OCI-LY7 (cell line): ENCODE results near the gene SBF1. TPM values are rescaled to one million over a fixed set of nuclear protein-coding genes. Genes with fewer than 3 reads are reported as not detected.
A peak's percentile ranks its signal among the peaks of the same experiment; 100 is the strongest.

Experiments used
- BruUV-seq: library from RNA; stranded (reverse); fragments of 400-500 nt; replicated peaks from 2 replicates; lab custom pipeline; 2021; lab: Mats Ljungman, UMichigan
- CTCF ChIA-PET: fragments of 300-600 bp; sonication (Branson Sonifier 250); formaldehyde crosslinking; loops from one replicate; lab custom pipeline; 2022; ENCODE audit warnings: antibody characterized with exemption; ENCODE audit not compliant: unreplicated experiment; lab: Charles Lee
- POLR2A ChIA-PET: fragments of 300-600 bp; sonication (Branson Sonifier 250); formaldehyde crosslinking; loops from one replicate; lab custom pipeline; 2022; ENCODE audit warnings: antibody characterized with exemption; lab: Charles Lee
- DNase-seq: peaks from one replicate; pipeline ENCODE4 v3.0.0-alpha.2; 2015; ENCODE audit warnings: low spot score
- H2AFZ ChIP-seq: fragments of 200-600 bp; sonication (generic), shearing (Covaris generic); 2 replicates; pipeline ENCODE4 v1.6.1; 2014; ENCODE audit warnings: mild to moderate bottlenecking, antibody characterized with exemption, low read length, moderate library complexity
- H3K27ac ChIP-seq: fragments of 200-600 bp; sonication (generic); 2 replicates; pipeline ENCODE4 v1.5.1; 2014; ENCODE audit warnings: mixed run types, low read depth, mild to moderate bottlenecking, moderate library complexity, low read length, inconsistent platforms; ENCODE audit not compliant: poor library complexity, severe bottlenecking
- H3K36me3 ChIP-seq: fragments of 200-600 bp; sonication (generic); 2 replicates; pipeline ENCODE4 v1.6.1; 2014; ENCODE audit warnings: mild to moderate bottlenecking, antibody characterized with exemption, low read length, moderate library complexity, mixed read lengths; ENCODE audit not compliant: insufficient read depth
- H3K4me1 ChIP-seq: fragments of 200-600 bp; sonication (generic); 2 replicates; pipeline ENCODE4 v1.5.1; 2014; ENCODE audit warnings: mild to moderate bottlenecking, low read length; ENCODE audit not compliant: insufficient read depth, poor library complexity, severe bottlenecking
- H3K4me2 ChIP-seq: fragments of 200-600 bp; sonication (generic); 2 replicates; pipeline ENCODE4 v1.6.1; 2014; ENCODE audit warnings: mild to moderate bottlenecking, low read length
- H3K4me3 ChIP-seq: fragments of 200-600 bp; sonication (generic); 2 replicates; pipeline ENCODE4 v1.5.1; 2014; ENCODE audit warnings: mild to moderate bottlenecking, low read depth, low read length; ENCODE audit not compliant: poor library complexity, severe bottlenecking
- H3K79me2 ChIP-seq: fragments of 200-600 bp; sonication (generic); 2 replicates; pipeline ENCODE4 v1.6.1; 2016; ENCODE audit warnings: low read depth, mild to moderate bottlenecking, low read length, moderate library complexity, mixed read lengths; ENCODE audit not compliant: insufficient read depth
- H3K9me2 ChIP-seq: fragments of 200-600 bp; sonication (generic); 2 replicates; pipeline ENCODE4 v1.6.1; 2016; ENCODE audit warnings: mild to moderate bottlenecking, low read length, mixed read lengths; ENCODE audit not compliant: insufficient read depth
- H3K9me3 ChIP-seq: fragments of 200-600 bp; sonication (generic); 2 replicates; pipeline ENCODE4 v1.6.1; 2014; ENCODE audit warnings: mild to moderate bottlenecking, mixed run types, low read length, mixed read lengths
- H4K20me1 ChIP-seq: fragments of 200-600 bp; sonication (generic); 2 replicates; pipeline ENCODE4 v1.6.1; 2014; ENCODE audit warnings: mild to moderate bottlenecking, antibody characterized with exemption, low read length, moderate library complexity, mixed read lengths; ENCODE audit not compliant: insufficient read depth
- EZH2phosphoT487 ChIP-seq: fragments of 200-600 bp; sonication (generic); IDR thresholded peaks from 2 replicates; pipeline ENCODE4 v1.6.1; 2018; ENCODE audit warnings: low read depth, borderline replicate concordance, mild to moderate bottlenecking, mixed run types, antibody characterized with exemption, low read length, moderate library complexity, mixed read lengths
- intact Hi-C: fragments of 100-400 bp; cut with micrococcal nuclease; formaldehyde crosslinking; loops from one replicate; pipeline ENCODE4 v1.10.0; 2022; ENCODE audit not compliant: unreplicated experiment
- total RNA-seq, 2 experiments: library from RNA; depleted of rRNA in 1 of 2; stranded (reverse); fragments of >200 nt in 1 of 2; shearing (Covaris generic) in 1 of 2; gene quantifications; 2 replicates each; pipeline ENCODE4 v1.2.3, GENCODE V29; 2014 to 2022
- TF ChIP-seq, protein P1 (sequence below): fragments of 200-600 bp; sonication (generic); conservative IDR thresholded peaks from 2 replicates; pipeline ENCODE4 v1.5.1; 2014; ENCODE audit warnings: mild to moderate bottlenecking, antibody characterized with exemption, low read length, moderate library complexity, mixed read lengths

Gene SBF1
- total RNA-seq, 2 experiments from 2014 or later = 177 to 181 TPM

GRCh38 chr22:50503475-50504145 lies 28.8 kb upstream of the SBF1 start:
- H4K20me1 ChIP-seq = no peaks in the 10 kb centered on the region
- no TSS peak for BruUV-seq
- H2AFZ ChIP-seq = no peak overlapping the region
- peaks cover 20% of the 10 kb centered on the region; the same call in 1 of the 2 replicates for H3K36me3 ChIP-seq
- H3K27ac ChIP-seq = no peak overlapping the region
- H3K9me2 ChIP-seq = no peaks in the 10 kb centered on the region
- TF ChIP-seq EZH2phosphoT487 = no peak
- TF ChIP-seq, protein P1, sequence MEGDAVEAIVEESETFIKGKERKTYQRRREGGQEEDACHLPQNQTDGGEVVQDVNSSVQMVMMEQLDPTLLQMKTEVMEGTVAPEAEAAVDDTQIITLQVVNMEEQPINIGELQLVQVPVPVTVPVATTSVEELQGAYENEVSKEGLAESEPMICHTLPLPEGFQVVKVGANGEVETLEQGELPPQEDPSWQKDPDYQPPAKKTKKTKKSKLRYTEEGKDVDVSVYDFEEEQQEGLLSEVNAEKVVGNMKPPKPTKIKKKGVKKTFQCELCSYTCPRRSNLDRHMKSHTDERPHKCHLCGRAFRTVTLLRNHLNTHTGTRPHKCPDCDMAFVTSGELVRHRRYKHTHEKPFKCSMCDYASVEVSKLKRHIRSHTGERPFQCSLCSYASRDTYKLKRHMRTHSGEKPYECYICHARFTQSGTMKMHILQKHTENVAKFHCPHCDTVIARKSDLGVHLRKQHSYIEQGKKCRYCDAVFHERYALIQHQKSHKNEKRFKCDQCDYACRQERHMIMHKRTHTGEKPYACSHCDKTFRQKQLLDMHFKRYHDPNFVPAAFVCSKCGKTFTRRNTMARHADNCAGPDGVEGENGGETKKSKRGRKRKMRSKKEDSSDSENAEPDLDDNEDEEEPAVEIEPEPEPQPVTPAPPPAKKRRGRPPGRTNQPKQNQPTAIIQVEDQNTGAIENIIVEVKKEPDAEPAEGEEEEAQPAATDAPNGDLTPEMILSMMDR = 0 out of 2 replicates have a peak, but pooled peaks have one; percentile 20
- intact Hi-C loops = loop anchor here (10.0 kb wide), 1 partner anchor 259 kb away; the partner anchor contains the start of gene TUBGCP6
- DNase-seq = no peak
- no peaks in the 10 kb centered on the region for H3K9me3 ChIP-seq
- ChIA-PET CTCF (no interaction called here), POLR2A (no interaction called here)
- H3K4me2 ChIP-seq = no peak overlapping the region
- no peak overlapping the region for H3K4me3 ChIP-seq
- peaks cover 10% of the 10 kb centered on the region for H3K79me2 ChIP-seq
- peaks cover 12% of the 10 kb centered on the region for H3K4me1 ChIP-seq

GRCh38 chr22:50502628-50503474 lies 28.0 kb upstream of the SBF1 start:
- POLR2A ChIA-PET = no interaction called here

More at GRCh38 chr22:50502628-50503474, 28.0 kb upstream of the SBF1 start:
- H3K4me3 ChIP-seq = no peak overlapping the region
- peaks cover 20% of the 10 kb centered on the region; the same call in 1 of the 2 replicates for H3K36me3 ChIP-seq
- H2AFZ ChIP-seq = no peak overlapping the region
- H3K9me3 ChIP-seq = no peaks in the 10 kb centered on the region
- no peaks in the 10 kb centered on the region for H4K20me1 ChIP-seq
- TF ChIP-seq EZH2phosphoT487 = no peak
- TF ChIP-seq, protein P1 = no peak
- CTCF ChIA-PET = no interaction called here
- intact Hi-C loops = loop anchor here (10.0 kb wide), 1 partner anchor 258 kb away; the partner anchor contains the start of gene TUBGCP6
- H3K4me2 ChIP-seq = no peak overlapping the region
- no TSS peak for BruUV-seq
- H3K9me2 ChIP-seq = no peaks in the 10 kb centered on the region
- H3K79me2 ChIP-seq = peaks cover 6% of the 10 kb centered on the region; the same call in 1 of the 2 replicates
- H3K27ac ChIP-seq = no peak overlapping the region
- no peak for DNase-seq
- peaks cover 18% of the 10 kb centered on the region for H3K4me1 ChIP-seq
